NB4 (cell line): ENCODE data around the gene GOLGA6C.

Experiments used
- MAX ChIP-seq: IDR thresholded peaks from 2 replicates; pipeline ENCODE4 v1.6.1; 2011; ENCODE audit warnings: low read depth, low read length
- TF ChIP-seq, protein P1 (sequence below): IDR thresholded peaks from one replicate; pipeline ENCODE4 v1.5.1; 2012; ENCODE audit warnings: low read depth, low read length

DNA sequence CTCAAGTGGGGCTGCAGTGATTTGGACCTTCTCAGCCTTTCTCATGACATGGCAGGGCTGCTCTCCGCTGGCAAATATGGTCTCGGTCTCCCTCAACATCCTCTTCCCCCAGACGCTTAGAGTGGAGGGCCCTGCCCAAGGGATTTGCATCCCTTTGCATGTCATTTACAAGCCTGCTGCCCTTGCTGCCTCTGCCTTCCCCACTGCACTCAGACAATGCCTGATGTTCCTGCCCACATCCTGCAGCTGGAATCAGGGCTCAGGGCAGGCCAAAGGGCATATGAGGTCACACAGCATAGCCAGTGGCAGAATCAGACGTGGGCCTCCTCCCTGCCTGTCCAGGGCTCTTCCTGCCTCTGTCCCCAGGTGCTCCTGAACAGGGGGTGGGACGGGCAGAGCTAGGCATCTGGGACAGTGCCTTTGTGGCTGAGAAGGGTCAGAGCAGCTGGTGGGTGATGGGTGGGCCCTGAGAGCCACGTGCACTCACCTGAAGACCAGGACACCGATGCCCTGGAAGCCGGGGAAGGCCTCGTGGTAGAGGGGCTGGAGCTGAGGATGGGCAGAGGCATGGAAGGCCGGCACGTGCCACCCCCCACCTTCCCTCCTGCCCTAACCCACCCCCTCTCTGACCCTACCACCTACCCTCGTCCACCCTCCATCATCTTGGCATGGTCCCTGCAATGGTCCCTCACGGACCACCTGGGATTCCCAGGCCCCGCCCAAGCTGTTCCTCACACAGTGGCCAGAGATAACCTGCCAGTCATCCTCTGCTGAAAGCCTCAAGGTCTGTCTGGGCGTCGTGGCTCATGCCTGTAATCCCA is 27.4 kb upstream of the GOLGA6C start:
- TF ChIP-seq, protein P1, sequence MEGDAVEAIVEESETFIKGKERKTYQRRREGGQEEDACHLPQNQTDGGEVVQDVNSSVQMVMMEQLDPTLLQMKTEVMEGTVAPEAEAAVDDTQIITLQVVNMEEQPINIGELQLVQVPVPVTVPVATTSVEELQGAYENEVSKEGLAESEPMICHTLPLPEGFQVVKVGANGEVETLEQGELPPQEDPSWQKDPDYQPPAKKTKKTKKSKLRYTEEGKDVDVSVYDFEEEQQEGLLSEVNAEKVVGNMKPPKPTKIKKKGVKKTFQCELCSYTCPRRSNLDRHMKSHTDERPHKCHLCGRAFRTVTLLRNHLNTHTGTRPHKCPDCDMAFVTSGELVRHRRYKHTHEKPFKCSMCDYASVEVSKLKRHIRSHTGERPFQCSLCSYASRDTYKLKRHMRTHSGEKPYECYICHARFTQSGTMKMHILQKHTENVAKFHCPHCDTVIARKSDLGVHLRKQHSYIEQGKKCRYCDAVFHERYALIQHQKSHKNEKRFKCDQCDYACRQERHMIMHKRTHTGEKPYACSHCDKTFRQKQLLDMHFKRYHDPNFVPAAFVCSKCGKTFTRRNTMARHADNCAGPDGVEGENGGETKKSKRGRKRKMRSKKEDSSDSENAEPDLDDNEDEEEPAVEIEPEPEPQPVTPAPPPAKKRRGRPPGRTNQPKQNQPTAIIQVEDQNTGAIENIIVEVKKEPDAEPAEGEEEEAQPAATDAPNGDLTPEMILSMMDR: no peak
- TF ChIP-seq MAX: no peak
